PC-9 (cell line): ENCODE data around the gene SSH3. TPM values are rescaled to one million over a fixed set of nuclear protein-coding genes. Genes with fewer than 3 reads are reported as not detected.
"Not testable (repeated sequence)": the region's sequence is repeated elsewhere in the genome, so short reads cannot be mapped to it uniquely, and the experiment has no call there.

ENCODE experiments used
- BruUV-seq: library from RNA; stranded (reverse); fragments of 400-500 nt; replicated peaks from 2 replicates; lab custom pipeline; 2021; lab: Mats Ljungman, UMichigan
- CTCF ChIA-PET: fragments of 300-600 bp; sonication (Branson Sonifier 250); formaldehyde crosslinking; loops from one replicate; lab custom pipeline; 2022; ENCODE audit warnings: antibody characterized with exemption; lab: Charles Lee
- POLR2A ChIA-PET: fragments of 300-600 bp; sonication (Branson Sonifier 250); formaldehyde crosslinking; loops from one replicate; lab custom pipeline; 2022; ENCODE audit warnings: antibody characterized with exemption; ENCODE audit not compliant: unreplicated experiment; lab: Charles Lee
- DNase-seq, 2 experiments: peaks; one replicate each; pipeline versions ENCODE4 v3.0.0 to v3.0.0-alpha.2; 2015 to 2022; ENCODE audit warnings: mixed read lengths in 1 of 2
- H2AFZ ChIP-seq: fragments of 200-600 bp; sonication (generic); 2 replicates; pipeline ENCODE4 v1.8.1; 2017; ENCODE audit warnings: antibody characterized with exemption
- H3F3A ChIP-seq: fragments of 200-600 bp; sonication (generic); 2 replicates; pipeline ENCODE4 v1.8.1; 2017; ENCODE audit warnings: antibody characterized with exemption, mild to moderate bottlenecking, low read depth; ENCODE audit not compliant: insufficient read depth
- H3K27ac ChIP-seq: fragments of 200-600 bp; sonication (generic); 2 replicates; pipeline ENCODE4 v1.6.1; 2016; ENCODE audit warnings: mixed run types
- H3K27me3 ChIP-seq: fragments of 200-600 bp; sonication (generic); 2 replicates; pipeline ENCODE4 v1.6.1; 2016; ENCODE audit warnings: low read depth, mixed run types; ENCODE audit not compliant: insufficient read depth
- H3K36me3 ChIP-seq: fragments of 200-600 bp; sonication (generic); 2 replicates; pipeline ENCODE4 v1.6.1; 2016; ENCODE audit warnings: low read depth, mixed run types
- H3K4me1 ChIP-seq: fragments of 200-600 bp; sonication (generic); replicated peaks from 2 replicates; pipeline ENCODE4 v1.6.1; 2016; ENCODE audit warnings: mixed run types; ENCODE audit not compliant: insufficient read depth
- H3K4me2 ChIP-seq: fragments of 200-600 bp; sonication (generic); 2 replicates; pipeline ENCODE4 v1.6.1; 2017; ENCODE audit warnings: mixed run types
- H3K4me3 ChIP-seq: fragments of 200-600 bp; sonication (generic); 2 replicates; pipeline ENCODE4 v1.6.1; 2016; ENCODE audit warnings: mixed run types
- H3K79me2 ChIP-seq: fragments of 200-600 bp; sonication (generic); 2 replicates; pipeline ENCODE4 v1.6.1; 2017; ENCODE audit warnings: low read depth, mixed run types
- H3K9me2 ChIP-seq: fragments of 200-600 bp; sonication (generic); 2 replicates; pipeline ENCODE4 v1.8.1; 2017; ENCODE audit warnings: mild to moderate bottlenecking; ENCODE audit not compliant: insufficient read depth
- H3K9me3 ChIP-seq: fragments of 200-600 bp; sonication (generic); 2 replicates; pipeline ENCODE4 v1.8.1; 2016; ENCODE audit warnings: low read depth; ENCODE audit not compliant: insufficient read depth
- H4K20me1 ChIP-seq: fragments of 200-600 bp; sonication (generic); 2 replicates; pipeline ENCODE4 v1.8.1; 2017; ENCODE audit not compliant: insufficient read depth
- CTCF ChIP-seq: fragments of 200-600 bp; sonication (generic); conservative IDR thresholded peaks from 2 replicates; pipeline ENCODE4 v1.6.1; 2017; ENCODE audit warnings: mixed run types, antibody characterized with exemption, mild to moderate bottlenecking, moderate library complexity
- EZH2 ChIP-seq: fragments of 200-600 bp; sonication (generic); IDR thresholded peaks from 2 replicates; pipeline ENCODE4 v1.8.0; 2017; ENCODE audit warnings: antibody characterized with exemption, low read depth
- intact Hi-C: fragments of 100-400 bp; cut with micrococcal nuclease; formaldehyde crosslinking; loops from one replicate; pipeline ENCODE4 v1.10.0; 2022; ENCODE audit not compliant: unreplicated experiment
- total RNA-seq: library from RNA; stranded (reverse); gene quantifications from 2 replicates; pipeline ENCODE4 v1.2.3, GENCODE V29; 2021

SSH3 gene
- total RNA-seq, 1 experiment from 2014 or later = 124 TPM

GRCh38 chr11:67256477-67257135 lies 46.7 kb upstream of the SSH3 start:
- Histone ChIP-seq H3K27ac (no peak overlapping the region), H3F3A (peaks cover 81% of the 10 kb centered on the region), H4K20me1 (peaks cover 9% of the 10 kb centered on the region; the same call in 1 of the 2 replicates), H3K79me2 (peaks cover 18% of the 10 kb centered on the region), H3K27me3 (no peaks in the 10 kb centered on the region), H3K9me2 (no peaks in the 10 kb centered on the region), H3K9me3 (no peaks in the 10 kb centered on the region), H3K4me3 (no peak overlapping the region), H3K4me1 (peaks cover 21% of the 10 kb centered on the region), H3K36me3 (peaks cover 52% of the 10 kb centered on the region), H2AFZ (no peak overlapping the region), H3K4me2 (no peak overlapping the region)
- ChIA-PET POLR2A (no interaction called here), CTCF (no interaction called here)
- no peak for DNase-seq
- intact Hi-C loops = no loop called here
- BruUV-seq = no TSS peak
- TF ChIP-seq CTCF = no peak

GRCh38 chr11:67260406-67260805 lies 42.9 kb upstream of the SSH3 start:
- Histone ChIP-seq H3K9me3 (no peaks in the 10 kb centered on the region), H3K4me3 (no peak overlapping the region), H3K27me3 (no peaks in the 10 kb centered on the region), H3K4me1 (peaks cover 18% of the 10 kb centered on the region), H3K36me3 (peaks cover 15% of the 10 kb centered on the region), H3K4me2 (no peak overlapping the region), H3F3A (peaks cover 64% of the 10 kb centered on the region), H2AFZ (no peak overlapping the region), H3K27ac (no peak overlapping the region), H3K9me2 (no peaks in the 10 kb centered on the region), H3K79me2 (no peaks in the 10 kb centered on the region), H4K20me1 (no peaks in the 10 kb centered on the region; the same call in 1 of the 2 replicates)
- DNase-seq = no peak
- ChIA-PET POLR2A (no interaction called here), CTCF (no interaction called here)
- no TSS peak for BruUV-seq
- intact Hi-C loops = loop anchor here (5.0 kb wide), 3 partner anchors 122 to 203 kb away; partner anchors contain the start of gene RHOD
- no peak for TF ChIP-seq CTCF
- TF ChIP-seq EZH2 = no peak

- ChIA-PET POLR2A (interaction anchor here (0.6 to 0.7 kb wide), 3 partner anchors 42 to 118 kb away, joined by 3 read pairs; partner anchors contain the start of genes POLD4 and SSH3), CTCF (interaction anchor here (0.6 to 2.2 kb wide), 5 partner anchors 7 to 177 kb away, joined by 4 to 18 read pairs (median 5); no protein-coding TSS in a partner anchor)
- Histone ChIP-seq H3K4me2 (peak overlapping the region; percentile 72), H3K4me3 (peak overlapping the region; percentile 43; the same call in 1 of the 2 replicates), H3F3A (peaks cover 58% of the 10 kb centered on the region), H3K4me1 (peaks cover 24% of the 10 kb centered on the region), H3K36me3 (peaks cover 11% of the 10 kb centered on the region; the same call in 1 of the 2 replicates)
- not testable (repeated sequence) for H3K9me2 ChIP-seq, BruUV-seq, H3K27ac ChIP-seq, H3K79me2 ChIP-seq, H3K9me3 ChIP-seq, H4K20me1 ChIP-seq, H2AFZ ChIP-seq, H3K27me3 ChIP-seq
- DNase-seq = peak; percentile 46 to 72
- intact Hi-C loops = loop anchor here (5.0 kb wide), 3 partner anchors 121 to 204 kb away; partner anchors contain the start of gene RHOD
Measured at GRCh38 chr11:67260885-67261639, 42.3 kb upstream of the SSH3 start.
